BLaER1 (cell line): Measurements from ENCODE around the gene C3orf52.

Source experiments
- H3K27ac ChIP-seq: shearing (Covaris generic); formaldehyde crosslinking; 2 replicates; pipeline ENCODE4 v1.8.1; 2022
- H3K27me3 ChIP-seq: shearing (Covaris generic); formaldehyde crosslinking; 2 replicates; pipeline ENCODE4 v1.8.1; 2022
- H3K36me3 ChIP-seq: shearing (Covaris generic); formaldehyde crosslinking; 2 replicates; pipeline ENCODE4 v1.8.1; 2022
- H3K4me1 ChIP-seq: shearing (Covaris generic); formaldehyde crosslinking; 2 replicates; pipeline ENCODE4 v1.8.1; 2022
- H3K4me2 ChIP-seq: shearing (Covaris generic); formaldehyde crosslinking; 2 replicates; pipeline ENCODE4 v1.8.1; 2022
- H3K4me3 ChIP-seq: shearing (Covaris generic); formaldehyde crosslinking; 2 replicates; pipeline ENCODE4 v1.8.1; 2022
- H3K9ac ChIP-seq: shearing (Covaris generic); formaldehyde crosslinking; 2 replicates; pipeline ENCODE4 v1.8.1; 2022
- H3K9me3 ChIP-seq: shearing (Covaris generic); formaldehyde crosslinking; 2 replicates; pipeline ENCODE4 v1.8.1; 2022
- H4K20me1 ChIP-seq: shearing (Covaris generic); formaldehyde crosslinking; 2 replicates; pipeline ENCODE4 v1.8.1; 2022
- Cebpa-rat ChIP-seq: shearing (Covaris generic); IDR thresholded peaks from 2 replicates; pipeline ENCODE4 v1.8.1; 2022

The C3orf52 gene

GRCh38 chr3:112127522-112128494 lies 41.6 kb downstream of the C3orf52 start:
- peaks cover 100% of the 10 kb centered on the region for H3K4me1 ChIP-seq
- peak overlapping the region; percentile 54 for H3K4me3 ChIP-seq
- H3K27ac ChIP-seq: peak overlapping the region; percentile 90
- peak overlapping the region; percentile 83 for H3K4me2 ChIP-seq
- TF ChIP-seq Cebpa-rat: no peak
- no peaks in the 10 kb centered on the region for H4K20me1 ChIP-seq
- peak overlapping the region; percentile 74 for H3K9ac ChIP-seq
- peaks cover 22% of the 10 kb centered on the region for H3K36me3 ChIP-seq
- no peaks in the 10 kb centered on the region for H3K9me3 ChIP-seq
- no peaks in the 10 kb centered on the region for H3K27me3 ChIP-seq

GRCh38 chr3:112128843-112129727 lies 42.9 kb downstream of the C3orf52 start:
- Histone ChIP-seq H4K20me1 (no peaks in the 10 kb centered on the region), H3K4me2 (peak overlapping the region; percentile 83), H3K27me3 (no peaks in the 10 kb centered on the region), H3K4me3 (peak overlapping the region; percentile 68), H3K4me1 (peaks cover 100% of the 10 kb centered on the region), H3K36me3 (peaks cover 9% of the 10 kb centered on the region), H3K9ac (0 out of 2 replicates have a peak overlapping the region, but pooled peaks have one; percentile 0), H3K9me3 (no peaks in the 10 kb centered on the region), H3K27ac (peak overlapping the region; percentile 90)
- no peak for TF ChIP-seq Cebpa-rat

- peak overlapping the region; percentile 68 for H3K4me3 ChIP-seq
- peaks cover 100% of the 10 kb centered on the region for H3K4me1 ChIP-seq
- no peak for TF ChIP-seq Cebpa-rat
- no peaks in the 10 kb centered on the region for H3K27me3 ChIP-seq
- H3K9ac ChIP-seq: peak overlapping the region; percentile 39; the same call in 1 of the 2 replicates
- peaks cover 8% of the 10 kb centered on the region; the same call in 1 of the 2 replicates for H3K36me3 ChIP-seq
- no peaks in the 10 kb centered on the region for H3K9me3 ChIP-seq
- peak overlapping the region; percentile 83 for H3K4me2 ChIP-seq
- no peaks in the 10 kb centered on the region for H4K20me1 ChIP-seq
- H3K27ac ChIP-seq: peak overlapping the region; percentile 81
Measured at GRCh38 chr3:112129925-112130637, 43.9 kb downstream of the C3orf52 start.

- no peak for TF ChIP-seq Cebpa-rat
- H3K4me3 ChIP-seq: peak overlapping the region; percentile 68
- peaks cover 100% of the 10 kb centered on the region for H3K4me1 ChIP-seq
- peaks cover 8% of the 10 kb centered on the region; the same call in 1 of the 2 replicates for H3K36me3 ChIP-seq
- H3K9me3 ChIP-seq: no peaks in the 10 kb centered on the region
- H3K27me3 ChIP-seq: no peaks in the 10 kb centered on the region
- H3K4me2 ChIP-seq: peak overlapping the region; percentile 83
- peak overlapping the region; percentile 39; the same call in 1 of the 2 replicates for H3K9ac ChIP-seq
- H3K27ac ChIP-seq: peak overlapping the region; percentile 81
- no peaks in the 10 kb centered on the region for H4K20me1 ChIP-seq
Measured at GRCh38 chr3:112130638-112130993, 44.4 kb downstream of the C3orf52 start.

GRCh38 chr3:112131111-112131510 lies 44.9 kb downstream of the C3orf52 start:
- TF ChIP-seq Cebpa-rat: no peak
- Histone ChIP-seq H3K9ac (peak overlapping the region; percentile 39), H3K4me1 (peaks cover 100% of the 10 kb centered on the region), H3K9me3 (no peaks in the 10 kb centered on the region), H4K20me1 (no peaks in the 10 kb centered on the region), H3K36me3 (peaks cover 8% of the 10 kb centered on the region; the same call in 1 of the 2 replicates), H3K4me2 (peak overlapping the region; percentile 83), H3K4me3 (peak overlapping the region; percentile 68), H3K27ac (peak overlapping the region; percentile 81), H3K27me3 (no peaks in the 10 kb centered on the region)

GRCh38 chr3:112132088-112132487 lies 45.9 kb downstream of the C3orf52 start:
- no peak for TF ChIP-seq Cebpa-rat
- Histone ChIP-seq H3K4me1 (peaks cover 100% of the 10 kb centered on the region), H3K4me3 (peak overlapping the region; percentile 68), H3K9ac (peak overlapping the region; percentile 76), H3K9me3 (no peaks in the 10 kb centered on the region), H3K36me3 (peaks cover 8% of the 10 kb centered on the region; the same call in 1 of the 2 replicates), H3K27me3 (no peaks in the 10 kb centered on the region), H4K20me1 (no peaks in the 10 kb centered on the region), H3K4me2 (peak overlapping the region; percentile 83), H3K27ac (peak overlapping the region; percentile 81)

- Histone ChIP-seq H3K36me3 (peaks cover 8% of the 10 kb centered on the region; the same call in 1 of the 2 replicates), H3K4me2 (peak overlapping the region; percentile 83), H3K27me3 (no peaks in the 10 kb centered on the region), H3K9me3 (no peaks in the 10 kb centered on the region), H4K20me1 (no peaks in the 10 kb centered on the region), H3K27ac (peak overlapping the region; percentile 81), H3K4me1 (peaks cover 100% of the 10 kb centered on the region), H3K4me3 (peak overlapping the region; percentile 68), H3K9ac (peak overlapping the region; percentile 76)
- no peak for TF ChIP-seq Cebpa-rat
Measured at GRCh38 chr3:112132554-112132953, 46.4 kb downstream of the C3orf52 start.

GRCh38 chr3:112132975-112133448 lies 46.8 kb downstream of the C3orf52 start, which contains the start of gene GCSAM:
Gene GCSAM (minus strand): TSS chr3:112133248. CDS start chr3:112133120, 128 bp downstream.
- H3K27ac ChIP-seq: peak within 1 kb of the TSS; percentile 81

More at GRCh38 chr3:112132975-112133448, 46.8 kb downstream of the C3orf52 start, which contains the start of gene GCSAM:
- Histone ChIP-seq H3K4me3 (peak within 1 kb of the TSS; percentile 68), H4K20me1 (no peaks in the 10 kb centered on the region), H3K36me3 (peaks cover 8% of the 10 kb centered on the region; the same call in 1 of the 2 replicates), H3K4me2 (peak within 1 kb of the TSS; percentile 83), H3K9me3 (no peaks in the 10 kb centered on the region), H3K4me1 (peaks cover 100% of the 10 kb centered on the region), H3K9ac (peak within 1 kb of the TSS; percentile 76), H3K27me3 (no peaks in the 10 kb centered on the region)
- TF ChIP-seq Cebpa-rat: no peak
